Stimulated activated CD8-positive, alpha-beta memory T cell treated with anti-CD3 and anti-CD28 coated beads, Interleukin-15, amount 100 ng/mL, for 24 hours (primary cell): ENCODE data around the gene COL5A1.

Experiments
- DNase-seq: peaks from one replicate; pipeline ENCODE4 v3.0.0-alpha.2; 2020; ENCODE audit warnings: low read depth

The COL5A1 gene

GRCh38 chr9:134741846-134742245, 100.2 kb downstream of the COL5A1 start:
- no peak for DNase-seq

DNA sequence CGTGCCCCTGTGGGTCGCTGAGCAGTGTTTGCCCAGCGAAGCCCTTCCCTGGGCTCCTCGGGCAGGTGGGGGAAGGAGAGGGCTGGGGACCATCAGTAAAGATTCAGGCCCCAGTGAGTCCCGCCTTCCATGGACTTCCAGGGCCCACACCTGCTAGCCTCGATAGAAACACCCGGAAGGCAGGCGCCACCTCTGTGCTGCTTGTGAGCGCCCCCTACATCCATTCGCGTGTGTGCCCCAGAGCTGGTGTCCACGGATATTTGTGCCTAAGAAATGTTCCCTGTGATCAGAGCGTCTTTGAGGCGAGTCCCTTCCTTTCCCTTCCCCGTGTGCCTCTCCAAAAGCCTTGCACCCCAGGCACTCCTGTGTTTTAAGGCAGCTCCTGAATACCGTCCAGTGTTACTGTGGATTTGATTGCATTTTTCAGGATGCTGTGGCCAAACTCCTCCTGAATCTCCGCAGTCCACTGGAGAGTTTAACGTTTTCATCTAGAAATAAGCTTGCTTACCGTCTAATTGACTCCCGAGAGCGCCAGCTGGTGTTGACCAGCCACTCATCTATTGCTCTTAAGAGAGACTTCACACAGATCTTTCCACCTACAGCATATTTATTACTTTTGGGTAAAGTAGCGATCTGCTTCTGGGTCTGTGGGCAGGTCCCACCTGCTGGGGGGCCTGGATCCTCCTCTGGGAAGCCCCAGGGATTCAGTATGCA, 101.4 kb downstream of the COL5A1 start:
- DNase-seq: no peak

DNA sequence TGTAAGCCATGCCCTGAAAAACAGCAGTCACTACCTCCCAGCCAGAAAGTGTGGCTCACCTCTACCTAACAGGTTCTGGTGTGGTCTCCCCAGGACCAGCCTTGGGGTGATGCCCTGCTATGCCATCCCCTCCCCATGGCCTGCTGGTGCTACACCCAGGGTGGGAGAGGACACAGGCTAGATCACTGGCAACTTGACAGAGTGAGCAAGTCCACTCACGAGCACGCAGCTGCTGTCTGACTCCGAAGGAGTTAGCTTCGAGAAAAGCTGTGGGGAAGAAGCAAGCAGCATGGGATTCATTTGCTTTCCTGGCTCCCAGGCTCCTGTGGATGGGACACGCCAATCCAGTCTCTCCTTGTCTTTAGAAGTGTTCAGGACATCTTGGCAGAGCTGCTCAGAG, 102.2 kb downstream of the COL5A1 start:
- no peak for DNase-seq

DNA sequence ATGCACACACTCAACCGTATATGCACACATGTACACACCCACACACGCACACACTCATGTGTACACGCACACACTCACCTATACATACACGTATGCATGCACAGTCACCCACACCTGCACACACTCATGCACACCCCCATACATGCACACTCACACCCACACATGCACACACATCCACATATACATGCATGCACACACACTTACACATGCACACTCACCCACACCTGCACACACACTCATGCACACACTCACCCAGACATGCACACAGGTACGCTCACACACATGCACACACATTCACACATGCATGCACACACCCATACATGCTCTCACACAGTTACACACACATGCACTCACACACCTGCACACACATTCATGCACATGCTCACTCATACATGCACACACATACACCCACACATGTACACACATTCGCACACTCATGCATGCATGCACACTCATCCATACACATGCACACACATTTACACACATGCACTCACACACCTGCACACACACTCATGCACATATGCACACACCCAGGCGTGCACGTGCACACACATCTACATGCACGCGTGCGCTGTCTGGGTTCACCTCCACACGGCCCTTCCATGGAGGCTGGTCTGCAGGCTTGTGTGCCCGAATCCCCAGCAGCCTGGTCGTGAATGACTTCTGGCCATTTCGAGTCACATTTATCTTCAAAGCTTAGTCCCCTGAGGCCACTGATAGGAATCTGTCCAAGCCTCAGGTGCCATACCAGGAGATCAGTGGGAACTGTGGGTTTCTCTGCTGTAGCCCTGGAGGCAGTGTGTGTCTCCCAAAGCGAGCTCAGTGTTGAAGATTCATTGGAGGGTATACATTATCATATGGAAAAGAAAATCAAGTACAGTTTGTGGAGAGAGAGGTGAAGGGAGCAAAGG, 103.0 kb downstream of the COL5A1 start:
- no peak for DNase-seq

DNA sequence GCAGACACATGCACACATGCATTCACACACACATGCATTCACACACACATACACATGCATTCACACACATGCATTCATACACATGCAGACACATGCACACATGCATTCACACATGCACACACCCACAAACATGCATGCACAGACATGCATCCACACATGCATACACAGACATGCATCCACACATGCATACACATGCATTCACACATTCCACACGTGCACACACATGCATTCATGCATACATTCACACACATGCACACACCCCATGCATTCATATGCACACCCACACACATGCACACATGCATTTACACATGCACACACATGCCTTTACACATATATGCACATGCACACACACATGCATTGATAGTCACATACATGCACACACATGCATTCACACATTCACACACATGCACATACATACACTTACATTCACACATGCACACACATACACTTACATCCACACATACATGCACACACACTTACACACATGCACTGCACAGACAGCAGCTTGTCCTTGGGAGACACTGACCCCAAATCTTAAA, 106.4 kb downstream of the COL5A1 start:
- no peak for DNase-seq

GRCh38 chr9:134748591-134748990, 107.0 kb downstream of the COL5A1 start:
- DNase-seq: no peak

GRCh38 chr9:134750450-134751155, 109.0 kb downstream of the COL5A1 start:
- DNase-seq: no peak

GRCh38 chr9:134751622-134752021, 110.0 kb downstream of the COL5A1 start:
- DNase-seq: no peak

- DNase-seq: no peak
These were observed 111.0 kb downstream of the COL5A1 start for GRCh38 chr9:134752471-134753168.

DNA sequence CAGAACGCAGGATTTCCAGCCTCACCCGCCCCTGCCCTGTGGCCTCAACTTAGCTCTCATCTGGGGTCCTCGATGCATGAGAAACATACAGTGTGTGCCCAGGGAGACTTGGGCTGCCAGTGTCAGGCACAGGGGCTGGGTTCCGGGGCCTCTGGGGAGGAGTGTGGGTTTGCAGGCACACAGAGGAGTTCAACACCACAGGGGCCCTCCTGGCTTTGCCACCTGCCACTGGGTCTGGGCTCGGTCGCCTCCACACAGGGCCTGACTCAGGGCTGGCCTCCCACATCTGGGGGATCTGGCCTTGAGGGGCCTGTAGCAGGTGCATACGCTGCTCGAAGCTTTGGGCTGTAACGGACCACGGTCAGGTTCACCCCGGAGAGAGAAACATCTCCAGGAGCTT, 111.6 kb downstream of the COL5A1 start:
- DNase-seq: no peak

- no peak for DNase-seq
These were observed 113.8 kb downstream of the COL5A1 start for GRCh38 chr9:134755221-134755907.

- no peak for DNase-seq
These were observed 114.5 kb downstream of the COL5A1 start for GRCh38 chr9:134756098-134756497.

- DNase-seq: no peak
These were observed 115.8 kb downstream of the COL5A1 start for GRCh38 chr9:134757216-134757975.

GRCh38 chr9:134758949-134759607, 117.5 kb downstream of the COL5A1 start:
- no peak for DNase-seq

DNA sequence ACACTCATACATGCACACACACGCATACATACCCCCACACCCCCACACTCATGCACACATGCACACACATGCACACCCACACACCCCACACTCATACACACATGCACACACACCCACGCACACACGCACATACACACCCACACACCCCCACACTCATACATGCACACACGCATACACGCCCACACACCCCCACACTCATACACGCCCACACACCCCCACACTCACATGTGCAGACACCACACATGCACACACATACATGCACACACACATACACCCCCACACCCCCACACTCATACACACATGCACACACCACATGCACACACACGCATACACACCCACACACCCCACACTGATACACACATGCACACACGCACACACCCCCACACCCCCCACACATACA, 118.3 kb downstream of the COL5A1 start:
- DNase-seq: no peak

- DNase-seq: no peak
These were observed 119.3 kb downstream of the COL5A1 start for GRCh38 chr9:134760750-134761420.

GRCh38 chr9:134764473-134765269, 123.1 kb downstream of the COL5A1 start:
- no peak for DNase-seq

DNA sequence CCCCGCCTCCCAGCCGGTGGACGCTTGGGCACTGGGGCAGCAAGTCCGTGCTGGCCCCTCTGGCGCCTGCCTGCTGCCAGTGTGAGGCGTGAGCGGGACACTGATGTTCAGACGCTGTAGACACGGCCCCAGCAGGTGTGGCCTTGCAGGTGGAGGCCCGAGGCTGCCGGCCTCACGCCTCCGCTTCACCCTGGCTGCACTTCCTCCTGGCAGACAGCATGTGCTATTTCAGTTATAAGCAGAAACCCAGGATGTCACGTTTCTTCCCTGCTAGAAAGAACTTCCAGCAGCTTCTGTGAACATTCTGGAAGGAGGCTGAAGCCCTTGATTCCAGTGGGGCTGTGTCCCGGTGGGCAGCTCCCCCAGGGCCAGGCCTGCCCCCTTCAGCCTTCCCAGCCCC, 124.2 kb downstream of the COL5A1 start:
- no peak for DNase-seq
